Measurements from ENCODE around the gene PNPLA3.

The PNPLA3 gene

GRCh38 chr22:43995057-43995685, 71.6 kb downstream of the PNPLA3 start:
- DNase-seq: no peak
- Histone ChIP-seq H3K4me3 (ENCODE audit: low read depth, low read length) (no peak overlapping the region), H3K4me1 (peaks cover 4% of the 10 kb centered on the region; the same call in 1 of the 2 replicates), H3K36me3 (peaks cover 73% of the 10 kb centered on the region), H3K27me3 (no peaks in the 10 kb centered on the region), H3K9me3 (no peaks in the 10 kb centered on the region)
- no peak for TF ChIP-seq CTCF (IDR thresholded peaks at IDR 0.05; ENCODE audit: low read depth, low read length)

- Histone ChIP-seq H3K9me3 (no peaks in the 10 kb centered on the region), H3K36me3 (peaks cover 67% of the 10 kb centered on the region), H3K4me3 (ENCODE audit: low read depth, low read length) (no peak overlapping the region), H3K27me3 (no peaks in the 10 kb centered on the region), H3K4me1 (peaks cover 3% of the 10 kb centered on the region; the same call in 1 of the 2 replicates)
- no peak for DNase-seq
- TF ChIP-seq CTCF (IDR thresholded peaks at IDR 0.05; ENCODE audit: low read depth, low read length): no peak
These were observed 72.2 kb downstream of the PNPLA3 start for GRCh38 chr22:43995798-43996169.

- no peak for TF ChIP-seq CTCF (IDR thresholded peaks at IDR 0.05; ENCODE audit: low read depth, low read length)
- H3K4me1 ChIP-seq: peaks cover 3% of the 10 kb centered on the region; the same call in 1 of the 2 replicates
- DNase-seq: no peak
- no peak overlapping the region for H3K4me3 ChIP-seq (ENCODE audit: low read depth, low read length)
- H3K9me3 ChIP-seq: no peaks in the 10 kb centered on the region
- peaks cover 65% of the 10 kb centered on the region for H3K36me3 ChIP-seq
- no peaks in the 10 kb centered on the region for H3K27me3 ChIP-seq
These were observed 72.8 kb downstream of the PNPLA3 start for GRCh38 chr22:43996170-43996980.

- H3K27me3 ChIP-seq: no peaks in the 10 kb centered on the region
- DNase-seq: no peak
- H3K36me3 ChIP-seq: peaks cover 63% of the 10 kb centered on the region
These were observed 73.3 kb downstream of the PNPLA3 start for GRCh38 chr22:43996981-43997265.

More at GRCh38 chr22:43996981-43997265, 73.3 kb downstream of the PNPLA3 start:
- Histone ChIP-seq H3K4me3 (ENCODE audit: low read depth, low read length) (no peak overlapping the region), H3K4me1 (peaks cover 3% of the 10 kb centered on the region; the same call in 1 of the 2 replicates), H3K9me3 (no peaks in the 10 kb centered on the region)
- TF ChIP-seq CTCF (IDR thresholded peaks at IDR 0.05; ENCODE audit: low read depth, low read length): no peak

All from BE2C (cell line).